Activated naive CD4-positive, alpha-beta T cell treated with Interleukin-2 at 50 U/mL for 16 hours (primary cell): Measurements from ENCODE around the gene MS4A15.
"Not testable (repeated sequence)": the region's sequence is repeated elsewhere in the genome, so short reads cannot be mapped to it uniquely, and the experiment has no call there.

Experiments
- DNase-seq: peaks from one replicate; pipeline ENCODE4 v3.0.0-alpha.2; 2020

MS4A15 gene

GRCh38 chr11:60757231-60757800 is 649 bp downstream of the MS4A15 start:
- DNase-seq: no peak

GRCh38 chr11:60758671-60759070 is 2.0 kb downstream of the MS4A15 start:
- DNase-seq: not testable (repeated sequence)

GRCh38 chr11:60759438-60760225 is 3.0 kb downstream of the MS4A15 start:
- DNase-seq: not testable (repeated sequence)

- no peak for DNase-seq
Observed at GRCh38 chr11:60761436-60762190, 4.9 kb downstream of the MS4A15 start.

GRCh38 chr11:60762851-60763691 is 6.4 kb downstream of the MS4A15 start:
- DNase-seq: no peak

- DNase-seq: no peak
Observed at GRCh38 chr11:60763692-60764369, 7.2 kb downstream of the MS4A15 start.

- DNase-seq: no peak
Observed at GRCh38 chr11:60764879-60765278, 8.2 kb downstream of the MS4A15 start.

GRCh38 chr11:60765355-60765754 is 8.7 kb downstream of the MS4A15 start:
- DNase-seq: no peak

- no peak for DNase-seq
Observed at GRCh38 chr11:60766547-60766946, 9.9 kb downstream of the MS4A15 start.

- no peak for DNase-seq
Observed at GRCh38 chr11:60767388-60767811, 10.7 kb downstream of the MS4A15 start.

- DNase-seq: no peak
Observed at GRCh38 chr11:60768202-60768601, 11.5 kb downstream of the MS4A15 start.

- DNase-seq: no peak
Observed at GRCh38 chr11:60769273-60769672, 12.6 kb downstream of the MS4A15 start.

- no peak for DNase-seq
Observed at GRCh38 chr11:60769811-60770210, 13.1 kb downstream of the MS4A15 start.

- DNase-seq: no peak
Observed at GRCh38 chr11:60771146-60771545, 14.5 kb downstream of the MS4A15 start.

- no peak for DNase-seq
Observed at GRCh38 chr11:60771879-60772525, 15.3 kb downstream of the MS4A15 start.

- no peak for DNase-seq
Observed at GRCh38 chr11:60772666-60773065, 16.0 kb downstream of the MS4A15 start.

GRCh38 chr11:60774726-60775125 is 18.1 kb downstream of the MS4A15 start:
- DNase-seq: no peak

GRCh38 chr11:60775420-60775961 is 18.8 kb downstream of the MS4A15 start:
- DNase-seq: peak; percentile 81

GRCh38 chr11:60776167-60776566 is 19.5 kb downstream of the MS4A15 start:
- no peak for DNase-seq

- no peak for DNase-seq
Observed at GRCh38 chr11:60777106-60777505, 20.4 kb downstream of the MS4A15 start.

- no peak for DNase-seq
Observed at GRCh38 chr11:60777572-60777971, 20.9 kb downstream of the MS4A15 start.
